ENCODE data around the gene SEMA4A. TPM values are rescaled to one million over a fixed set of nuclear protein-coding genes. Genes with fewer than 3 reads are reported as not detected.

SEMA4A gene
- total and polyA plus RNA-seq, 9 of the 15 experiments (the other 6 are each of a cell fraction or from before 2014, with no cell fraction given): 0.04 to 1.7 (median 0.45) TPM

GRCh38 chr1:156214024-156214748, 60.8 kb downstream of the SEMA4A start (continued):
- TF ChIP-seq TEAD1 (CRISPR knock-in tag; IDR thresholded peaks at IDR 0.05) (no peak), ZEB2 (IDR thresholded peaks at IDR 0.05) (no peak), NEUROD1 (IDR thresholded peaks at IDR 0.05; ENCODE audit: borderline replicate concordance, low read depth, low read length, partially characterized antibody) (no peak), ARID1B (IDR thresholded peaks at IDR 0.05) (peak; percentile 66), PRPF4 (IDR thresholded peaks at IDR 0.05; ENCODE audit: insufficient read depth, low read depth, low read length, poor library complexity, severe bottlenecking) (no peak), ZBTB34 (CRISPR knock-in tag; IDR thresholded peaks at IDR 0.05) (no peak), CEBPZ (IDR thresholded peaks at IDR 0.05; ENCODE audit: borderline replicate concordance, low read depth, low read length) (no peak), SOX6 (IDR thresholded peaks at IDR 0.05) (0 out of 2 replicates have a peak, but pooled peaks have one; percentile 36), FOXA3 (CRISPR knock-in tag; conservative IDR thresholded peaks at IDR 0.05 in 1 of 2, IDR thresholded peaks at IDR 0.05 in 1 of 2) (peak in 1 of 2 experiments; percentile 83; a peak in 2 of 4 replicates), MAX (CRISPR knock-in tag; IDR thresholded peaks at IDR 0.05) (peak; percentile 33; the same call in 1 of the 2 replicates), ZNF280B (CRISPR knock-in tag; IDR thresholded peaks at IDR 0.05) (no peak)
- TF ChIP-seq, protein P1, sequence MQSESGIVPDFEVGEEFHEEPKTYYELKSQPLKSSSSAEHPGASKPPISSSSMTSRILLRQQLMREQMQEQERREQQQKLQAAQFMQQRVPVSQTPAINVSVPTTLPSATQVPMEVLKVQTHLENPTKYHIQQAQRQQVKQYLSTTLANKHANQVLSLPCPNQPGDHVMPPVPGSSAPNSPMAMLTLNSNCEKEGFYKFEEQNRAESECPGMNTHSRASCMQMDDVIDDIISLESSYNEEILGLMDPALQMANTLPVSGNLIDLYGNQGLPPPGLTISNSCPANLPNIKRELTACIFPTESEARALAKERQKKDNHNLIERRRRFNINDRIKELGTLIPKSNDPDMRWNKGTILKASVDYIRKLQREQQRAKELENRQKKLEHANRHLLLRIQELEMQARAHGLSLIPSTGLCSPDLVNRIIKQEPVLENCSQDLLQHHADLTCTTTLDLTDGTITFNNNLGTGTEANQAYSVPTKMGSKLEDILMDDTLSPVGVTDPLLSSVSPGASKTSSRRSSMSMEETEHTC (IDR thresholded peaks at IDR 0.05): no peak
- TF ChIP-seq, protein P2, sequence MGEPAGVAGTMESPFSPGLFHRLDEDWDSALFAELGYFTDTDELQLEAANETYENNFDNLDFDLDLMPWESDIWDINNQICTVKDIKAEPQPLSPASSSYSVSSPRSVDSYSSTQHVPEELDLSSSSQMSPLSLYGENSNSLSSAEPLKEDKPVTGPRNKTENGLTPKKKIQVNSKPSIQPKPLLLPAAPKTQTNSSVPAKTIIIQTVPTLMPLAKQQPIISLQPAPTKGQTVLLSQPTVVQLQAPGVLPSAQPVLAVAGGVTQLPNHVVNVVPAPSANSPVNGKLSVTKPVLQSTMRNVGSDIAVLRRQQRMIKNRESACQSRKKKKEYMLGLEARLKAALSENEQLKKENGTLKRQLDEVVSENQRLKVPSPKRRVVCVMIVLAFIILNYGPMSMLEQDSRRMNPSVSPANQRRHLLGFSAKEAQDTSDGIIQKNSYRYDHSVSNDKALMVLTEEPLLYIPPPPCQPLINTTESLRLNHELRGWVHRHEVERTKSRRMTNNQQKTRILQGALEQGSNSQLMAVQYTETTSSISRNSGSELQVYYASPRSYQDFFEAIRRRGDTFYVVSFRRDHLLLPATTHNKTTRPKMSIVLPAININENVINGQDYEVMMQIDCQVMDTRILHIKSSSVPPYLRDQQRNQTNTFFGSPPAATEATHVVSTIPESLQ (CRISPR knock-in tag; IDR thresholded peaks at IDR 0.05): no peak
